ENCODE data around the gene PPM1H.

DNA sequence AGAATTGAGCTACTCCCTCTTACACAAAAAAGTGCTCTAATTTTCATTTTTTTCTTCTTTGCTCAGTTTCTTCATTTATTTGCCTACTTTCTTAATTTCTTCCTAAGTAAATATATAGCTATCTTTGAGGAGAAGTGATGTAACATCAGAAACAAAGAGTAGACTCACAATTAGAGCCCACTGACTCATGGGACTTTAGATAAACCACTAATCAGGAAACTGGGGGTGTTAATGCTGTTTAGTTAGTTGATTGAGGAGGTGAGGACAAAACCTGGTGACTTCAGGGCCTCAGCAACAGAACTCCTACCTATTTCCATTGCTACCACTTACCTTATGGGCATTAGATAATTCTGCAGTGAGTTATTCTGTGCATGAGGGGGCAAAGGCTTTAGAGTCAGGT, 316.6 kb downstream of the PPM1H start:
- TF ChIP-seq, protein P1, sequence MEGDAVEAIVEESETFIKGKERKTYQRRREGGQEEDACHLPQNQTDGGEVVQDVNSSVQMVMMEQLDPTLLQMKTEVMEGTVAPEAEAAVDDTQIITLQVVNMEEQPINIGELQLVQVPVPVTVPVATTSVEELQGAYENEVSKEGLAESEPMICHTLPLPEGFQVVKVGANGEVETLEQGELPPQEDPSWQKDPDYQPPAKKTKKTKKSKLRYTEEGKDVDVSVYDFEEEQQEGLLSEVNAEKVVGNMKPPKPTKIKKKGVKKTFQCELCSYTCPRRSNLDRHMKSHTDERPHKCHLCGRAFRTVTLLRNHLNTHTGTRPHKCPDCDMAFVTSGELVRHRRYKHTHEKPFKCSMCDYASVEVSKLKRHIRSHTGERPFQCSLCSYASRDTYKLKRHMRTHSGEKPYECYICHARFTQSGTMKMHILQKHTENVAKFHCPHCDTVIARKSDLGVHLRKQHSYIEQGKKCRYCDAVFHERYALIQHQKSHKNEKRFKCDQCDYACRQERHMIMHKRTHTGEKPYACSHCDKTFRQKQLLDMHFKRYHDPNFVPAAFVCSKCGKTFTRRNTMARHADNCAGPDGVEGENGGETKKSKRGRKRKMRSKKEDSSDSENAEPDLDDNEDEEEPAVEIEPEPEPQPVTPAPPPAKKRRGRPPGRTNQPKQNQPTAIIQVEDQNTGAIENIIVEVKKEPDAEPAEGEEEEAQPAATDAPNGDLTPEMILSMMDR (IDR thresholded peaks at IDR 0.05) = no peak
- TF ChIP-seq POLR2AphosphoS5 (IDR thresholded peaks at IDR 0.05) (no peak), POLR2A (IDR thresholded peaks at IDR 0.05) (no peak)

Measured in prostate gland (tissue), 2 donors.